Hematopoietic multipotent progenitor cell (in vitro differentiated cells): ENCODE measurements around the gene ACO2. TPM values are rescaled to one million over a fixed set of nuclear protein-coding genes. Genes with fewer than 3 reads are reported as not detected.
A peak's percentile ranks its signal among the peaks of the same experiment; 100 is the strongest.

Experiments
- DNase-seq, 3 donors: peaks; one replicate each; pipeline ENCODE4 v3.0.0-alpha.2; 2011 to 2015; ENCODE audit warnings: low read depth in 2 of 3, low spot score in 2 of 3
- total RNA-seq: library from RNA; depleted of rRNA; stranded (reverse); fragments of >200 nt; gene quantifications from one replicate; pipeline ENCODE4 v1.2.3, GENCODE V29; 2012

The ACO2 gene
- total RNA-seq, 1 donor: 99.1 TPM

- no peak for DNase-seq
Observed at GRCh38 chr22:41487037-41487935, 18.4 kb downstream of the ACO2 start.

DNA sequence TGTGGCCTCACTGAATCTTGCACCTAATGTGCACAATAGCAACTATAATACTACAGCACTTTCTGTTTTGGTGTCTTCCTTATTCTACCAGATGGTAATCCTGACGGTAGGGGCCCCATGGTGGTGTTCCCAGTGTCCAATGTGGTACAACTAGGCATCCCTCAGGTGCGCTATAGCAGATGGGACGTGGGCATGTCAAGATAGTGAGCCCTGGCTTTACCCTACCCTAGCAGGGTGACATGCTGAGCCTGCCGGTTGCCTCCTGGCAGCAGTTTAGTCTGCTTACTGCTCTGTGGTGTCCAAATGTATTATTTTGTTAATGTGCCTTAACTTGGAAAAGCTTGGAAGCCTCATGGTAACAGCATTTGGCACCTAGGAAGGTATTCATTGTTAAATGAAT lies 19.2 kb downstream of the ACO2 start:
- no peak for DNase-seq

DNA sequence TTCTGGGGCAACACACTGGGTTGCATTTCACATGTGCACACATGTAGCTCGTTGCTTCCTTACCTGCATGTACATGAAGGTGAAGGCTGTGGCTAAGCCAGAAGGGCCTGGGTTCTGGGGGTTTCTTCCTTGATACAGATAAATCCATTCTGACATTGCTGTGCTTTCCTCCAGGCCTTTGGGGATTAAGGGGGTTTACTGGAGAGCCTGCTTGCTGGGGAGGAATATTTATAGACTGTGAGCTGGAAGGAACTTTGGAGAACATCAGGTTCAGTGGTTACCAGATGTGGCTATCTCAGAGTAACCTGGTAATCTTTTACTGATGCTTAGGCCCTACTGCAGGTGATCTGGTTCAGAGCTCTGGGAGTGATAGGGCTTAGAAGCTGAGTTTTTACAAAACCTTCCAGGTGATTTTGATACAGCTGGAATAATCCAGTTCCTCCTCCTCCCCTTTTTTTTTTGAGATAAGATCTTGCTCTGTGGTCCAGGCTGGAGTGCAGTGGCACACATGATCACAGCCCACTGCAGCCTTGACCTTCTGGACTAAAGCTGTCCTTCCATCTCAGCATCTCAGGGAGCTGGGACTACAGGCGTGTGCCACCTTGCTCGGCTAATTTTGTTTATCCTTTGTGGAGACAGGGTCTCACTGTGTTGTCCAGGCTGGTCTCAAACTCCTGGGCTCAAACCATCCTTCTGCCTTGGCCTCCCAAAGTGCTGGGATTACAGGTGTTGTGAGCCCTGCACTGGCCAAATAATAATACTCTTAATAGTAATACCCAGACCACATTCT lies 19.9 kb downstream of the ACO2 start:
- no peak for DNase-seq

GRCh38 chr22:41491374-41492100 lies 22.6 kb downstream of the ACO2 start:
- no peak for DNase-seq

DNA sequence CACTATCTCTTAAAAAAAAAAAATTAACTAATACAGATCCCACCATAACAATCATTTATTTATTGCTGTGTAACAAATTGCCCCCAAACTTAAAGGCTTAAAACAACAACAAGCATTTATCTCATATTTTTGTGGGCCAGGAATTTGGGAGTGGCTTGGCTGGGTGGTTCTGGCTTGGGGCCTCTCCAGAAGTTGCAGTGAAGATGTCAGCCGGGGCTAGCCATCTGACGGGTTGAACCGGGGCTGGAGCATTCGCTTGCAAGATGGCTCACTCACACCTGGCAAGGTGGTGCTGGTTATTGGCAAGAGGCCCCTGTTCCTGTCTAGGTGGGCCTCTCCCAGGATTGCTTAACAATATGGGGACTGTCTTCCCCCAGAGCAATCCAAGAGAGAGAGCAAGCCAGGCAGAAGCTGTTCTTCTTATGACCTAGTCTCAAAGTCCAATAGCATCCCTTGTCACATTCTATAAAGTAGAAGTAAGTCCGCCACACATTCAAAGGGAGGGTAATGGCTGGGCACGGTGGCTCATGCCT lies 29.5 kb downstream of the ACO2 start:
- no peak for DNase-seq

DNA sequence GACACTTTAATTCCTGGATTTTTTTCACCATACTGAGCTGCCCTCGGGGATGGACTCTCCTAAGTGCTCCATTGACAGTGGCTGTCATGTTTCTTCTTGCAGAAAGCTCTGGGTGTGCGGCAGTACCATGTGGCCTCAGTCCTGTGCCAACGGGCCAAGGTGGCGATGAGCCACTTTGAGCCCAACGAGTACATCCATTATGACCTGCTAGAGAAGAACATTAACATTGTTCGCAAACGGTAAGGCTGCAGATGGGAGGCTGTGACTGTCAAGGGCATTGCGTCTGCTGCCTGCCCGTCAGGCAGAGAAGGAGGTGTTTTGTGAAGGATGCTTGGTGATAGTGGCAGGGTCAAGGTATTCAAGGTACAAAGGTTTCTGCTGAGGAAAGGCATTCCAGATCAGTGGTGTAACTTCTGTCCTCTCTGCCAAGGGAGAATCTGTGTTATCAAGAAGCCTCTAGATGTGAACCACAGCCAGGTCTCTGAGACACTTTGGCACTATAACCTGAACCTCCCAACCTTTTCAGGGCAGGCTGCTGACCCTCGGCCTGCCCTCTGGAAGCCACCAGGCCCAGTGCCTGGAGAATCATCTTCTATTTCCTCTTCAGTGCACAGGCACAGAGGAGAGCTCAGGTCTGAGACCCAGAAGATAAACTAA lies 30.8 kb downstream of the ACO2 start:
- DNase-seq: no peak

DNA sequence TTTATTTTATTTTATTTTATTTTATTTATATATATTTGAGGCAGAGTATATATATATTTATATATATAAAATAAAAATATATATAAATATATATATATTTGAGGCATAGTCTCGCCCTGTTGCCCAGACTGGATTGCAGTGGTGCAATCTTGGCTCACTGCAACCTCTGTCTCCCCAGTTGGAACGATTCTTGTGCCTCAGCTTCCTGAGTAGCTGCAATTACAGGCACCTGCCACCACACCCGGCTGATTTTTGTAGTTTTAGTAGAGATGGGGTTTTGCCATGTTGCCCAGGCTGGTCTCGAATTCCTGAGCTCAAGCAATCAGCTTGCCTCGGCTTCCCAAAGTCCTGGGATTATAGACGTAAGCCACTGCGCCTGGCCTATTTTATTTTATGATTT lies 31.4 kb downstream of the ACO2 start:
- no peak for DNase-seq

DNA sequence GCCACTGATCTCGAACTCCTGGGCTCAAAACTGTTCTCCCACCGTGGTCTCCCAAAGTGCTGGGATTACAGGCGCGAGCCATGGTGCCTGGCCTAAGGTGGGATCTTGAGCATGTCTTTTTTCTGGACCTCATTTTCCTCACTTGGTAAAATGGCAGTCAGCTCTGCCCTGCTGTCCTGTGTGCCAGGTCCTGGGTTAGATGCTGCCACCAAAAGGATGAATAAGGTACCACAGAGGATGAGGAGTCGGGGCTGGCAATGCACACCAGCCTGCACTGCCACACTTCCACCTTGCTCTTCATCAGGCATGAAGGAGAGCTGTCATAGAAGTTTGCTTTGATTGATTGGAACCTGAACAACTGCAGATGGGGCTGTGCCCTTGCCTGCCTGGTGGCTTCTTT lies 32.3 kb downstream of the ACO2 start:
- DNase-seq: peak in 2 of 3 donors; percentile 22 to 28

DNA sequence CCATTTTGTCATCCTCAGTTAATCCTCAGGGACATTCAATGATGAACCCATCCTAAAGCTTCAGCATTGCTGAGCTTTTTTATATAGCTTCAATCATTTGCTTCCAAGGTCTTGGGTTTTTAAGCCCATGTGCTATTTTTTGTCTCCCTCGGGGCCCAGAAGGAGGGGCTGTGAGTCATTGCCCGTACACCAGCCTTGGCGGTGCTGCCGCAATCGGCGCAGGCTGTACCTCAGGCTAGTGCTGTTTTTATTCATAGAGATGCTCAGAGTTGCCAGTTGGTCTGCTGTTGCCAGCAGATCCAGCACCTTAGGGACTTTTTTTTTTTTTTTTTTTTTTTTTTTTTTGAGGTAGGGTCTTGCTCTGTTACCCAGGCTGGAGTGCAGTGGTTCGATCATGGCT lies 35.5 kb downstream of the ACO2 start:
- DNase-seq: no peak

GRCh38 chr22:41504816-41505215 lies 35.9 kb downstream of the ACO2 start:
- DNase-seq: no peak

DNA sequence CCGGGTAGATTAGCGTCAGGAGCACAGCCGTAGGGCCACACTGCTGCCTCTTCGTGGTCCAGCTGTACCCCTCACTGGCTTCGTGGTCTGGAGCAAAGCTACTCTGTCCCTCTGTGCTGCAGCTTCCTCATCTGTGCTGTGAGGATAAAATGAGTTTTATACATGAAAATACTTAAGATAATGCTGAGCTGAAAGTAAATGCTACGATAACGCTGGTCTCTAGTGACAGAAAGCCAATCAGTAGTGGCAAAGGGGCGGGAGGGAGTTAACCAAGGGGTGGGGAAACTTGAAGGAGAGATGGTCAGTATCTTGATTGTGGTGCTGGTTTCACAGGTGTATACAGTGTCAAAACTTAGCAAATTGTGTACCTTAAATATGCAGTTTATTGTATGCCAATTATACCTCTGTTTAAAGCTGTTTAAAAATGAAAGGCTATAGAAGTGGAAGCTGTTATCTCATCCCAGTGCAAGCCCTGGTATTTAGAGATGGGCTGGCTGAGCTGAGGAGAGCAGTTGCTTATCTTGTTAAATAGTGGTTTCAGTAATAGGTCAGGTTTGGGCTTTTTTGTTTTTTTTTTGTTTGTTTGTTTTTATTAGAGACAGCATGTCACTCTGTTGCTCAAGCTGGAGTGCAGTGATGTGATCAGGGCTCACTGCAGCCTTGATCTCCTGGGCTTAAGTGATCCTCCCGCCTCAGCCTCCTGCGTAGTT lies 36.7 kb downstream of the ACO2 start:
- no peak for DNase-seq

- DNase-seq: no peak
Observed at GRCh38 chr22:41507330-41508063, 38.6 kb downstream of the ACO2 start.

GRCh38 chr22:41508770-41509170 lies 39.9 kb downstream of the ACO2 start:
- DNase-seq: no peak

DNA sequence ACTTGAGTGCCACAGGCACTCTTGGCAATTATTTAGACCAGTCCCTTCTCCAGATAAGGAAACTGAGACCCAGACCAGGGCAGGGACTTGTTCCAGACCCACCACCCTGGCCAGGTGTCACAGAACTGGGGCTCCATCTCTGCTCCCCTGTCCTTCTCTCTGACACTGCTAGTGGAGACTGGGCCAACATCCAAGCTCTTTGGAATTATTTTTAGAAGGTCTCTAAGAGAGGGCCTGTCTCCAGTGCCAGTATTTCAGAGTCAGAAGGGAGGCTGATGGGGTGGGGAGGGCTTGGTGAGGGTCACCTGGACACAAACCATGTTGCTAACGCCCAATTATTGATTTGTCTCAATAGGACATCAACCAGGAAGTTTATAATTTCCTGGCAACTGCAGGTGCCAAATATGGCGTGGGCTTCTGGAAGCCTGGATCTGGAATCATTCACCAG lies 42.6 kb downstream of the ACO2 start:
- DNase-seq: no peak

DNA sequence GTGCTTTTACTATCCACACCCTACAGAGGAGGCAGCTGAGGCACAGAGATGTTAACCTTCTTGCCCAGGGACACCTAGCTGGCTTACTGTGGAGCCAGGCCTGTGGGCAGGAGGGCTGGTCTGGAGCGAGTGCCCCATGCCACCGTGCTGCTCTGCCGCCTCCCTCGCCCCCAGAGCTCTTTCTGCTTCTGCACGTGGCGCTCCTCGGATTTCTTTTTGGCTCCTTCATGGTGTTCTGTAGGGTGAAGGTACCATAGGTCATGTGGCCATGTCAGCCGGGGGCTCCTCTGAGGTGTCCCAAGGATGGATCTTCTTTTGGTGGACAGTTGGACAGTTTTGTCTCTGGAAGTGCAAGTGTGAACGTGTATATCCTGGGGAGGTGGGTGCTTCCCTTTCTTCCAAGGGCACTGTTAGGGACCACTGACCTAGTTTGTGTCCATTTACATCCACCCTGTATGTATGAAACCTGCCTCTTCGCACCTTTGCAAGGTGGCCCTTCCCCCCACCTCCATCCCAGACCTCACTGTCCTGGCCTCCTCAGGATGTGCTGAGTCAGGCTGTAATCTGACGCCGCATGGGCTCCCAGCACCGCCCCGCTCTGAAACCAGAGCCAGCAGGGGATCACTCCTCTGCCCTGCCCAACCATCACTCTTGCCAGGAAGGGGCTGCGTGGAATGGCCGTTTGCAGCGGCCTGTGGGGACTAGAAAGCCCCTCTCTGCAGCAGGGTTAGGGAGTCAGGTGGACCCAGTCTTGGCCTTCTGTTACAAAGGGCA lies 43.7 kb downstream of the ACO2 start:
- no peak for DNase-seq

DNA sequence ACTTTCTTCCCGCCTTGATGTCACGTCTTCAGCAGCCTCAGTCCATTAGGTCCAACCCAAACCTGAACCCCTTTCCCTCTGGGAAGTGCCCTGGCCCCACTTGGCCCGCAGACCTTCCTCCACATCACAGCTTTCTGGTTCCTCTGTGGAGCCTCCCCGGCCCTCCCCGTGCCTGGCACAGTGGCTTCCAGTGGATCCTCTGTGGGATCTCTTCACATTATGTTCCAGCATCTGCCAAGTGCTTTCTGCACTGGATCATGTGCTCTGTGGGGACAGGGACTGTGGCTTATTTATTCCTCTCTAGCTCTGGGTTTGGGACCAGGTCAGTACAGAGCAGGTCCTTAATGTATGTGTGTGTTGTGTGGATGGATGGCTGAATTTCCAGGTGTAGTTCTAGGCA lies 44.5 kb downstream of the ACO2 start:
- no peak for DNase-seq

DNA sequence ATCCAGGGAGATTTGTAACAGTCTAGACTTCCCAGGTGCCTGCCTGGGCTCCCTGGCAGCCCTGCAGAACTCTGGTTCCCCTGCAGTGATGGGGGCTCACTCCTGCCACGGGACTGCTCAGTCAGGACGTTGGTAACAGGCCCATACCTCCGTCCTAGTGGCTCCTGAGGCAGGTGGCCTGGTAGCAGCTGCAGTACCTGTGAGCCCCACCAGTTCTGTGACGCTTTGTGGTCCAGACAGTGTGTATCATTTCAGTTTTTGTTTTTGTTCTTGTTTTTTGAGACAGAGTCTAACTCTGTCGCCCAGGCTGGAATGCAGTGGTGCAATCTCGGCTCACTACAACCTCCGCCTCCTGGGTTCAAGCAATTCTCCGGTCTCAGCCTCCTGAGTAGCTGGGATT lies 47.5 kb downstream of the ACO2 start:
- DNase-seq: no peak
